NCI-H128 (cell line): ENCODE data around the gene CFDP1.

Experiments
- DNase-seq: peaks from one replicate; lab custom pipeline; 2025; ENCODE audit not compliant: unreplicated experiment; lab: John Stamatoyannopoulos, UW

CFDP1 gene

DNA sequence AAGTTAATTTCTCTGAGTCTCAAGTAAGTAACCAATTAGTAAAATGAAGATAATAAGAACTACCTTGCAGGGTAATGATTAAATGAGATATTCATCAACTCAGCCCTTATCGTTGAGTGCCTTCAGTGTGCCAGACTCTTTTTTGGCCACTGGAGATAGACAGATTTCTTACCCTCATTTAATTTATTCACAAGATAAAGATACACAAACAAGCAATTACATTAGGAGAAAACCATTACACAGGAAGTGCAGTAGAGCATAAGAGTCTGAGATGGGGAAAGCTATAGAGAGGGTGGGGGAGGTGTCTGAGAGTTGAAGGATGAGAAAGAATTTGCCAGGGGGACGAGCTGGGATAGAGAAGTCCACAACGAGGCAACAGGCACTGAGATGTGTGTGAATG lies 109.4 kb downstream of the CFDP1 start:
- DNase-seq: no peak

- DNase-seq: no peak
Measured at GRCh38 chr16:75323198-75323597, 110.1 kb downstream of the CFDP1 start.

DNA sequence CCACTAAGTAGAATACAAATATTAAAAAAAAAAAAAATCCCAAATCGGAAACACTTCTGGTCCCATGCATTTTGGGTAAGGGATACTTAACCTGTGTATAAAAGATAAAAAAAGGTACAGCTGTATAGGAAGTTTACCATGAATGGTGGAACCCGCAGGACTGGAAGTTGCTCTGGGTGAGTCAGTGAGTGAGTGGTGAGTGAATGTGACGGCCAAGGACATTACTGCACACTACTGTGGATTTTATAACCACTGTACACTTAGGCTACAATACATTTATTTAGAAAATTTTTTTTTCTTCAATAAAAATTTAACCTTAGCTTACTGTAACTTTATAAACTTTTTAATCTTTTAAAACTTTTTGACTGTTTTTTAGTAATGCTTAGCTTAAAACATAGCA lies 110.6 kb downstream of the CFDP1 start:
- DNase-seq: no peak

- no peak for DNase-seq
Measured at GRCh38 chr16:75320435-75320834, 112.9 kb downstream of the CFDP1 start.

DNA sequence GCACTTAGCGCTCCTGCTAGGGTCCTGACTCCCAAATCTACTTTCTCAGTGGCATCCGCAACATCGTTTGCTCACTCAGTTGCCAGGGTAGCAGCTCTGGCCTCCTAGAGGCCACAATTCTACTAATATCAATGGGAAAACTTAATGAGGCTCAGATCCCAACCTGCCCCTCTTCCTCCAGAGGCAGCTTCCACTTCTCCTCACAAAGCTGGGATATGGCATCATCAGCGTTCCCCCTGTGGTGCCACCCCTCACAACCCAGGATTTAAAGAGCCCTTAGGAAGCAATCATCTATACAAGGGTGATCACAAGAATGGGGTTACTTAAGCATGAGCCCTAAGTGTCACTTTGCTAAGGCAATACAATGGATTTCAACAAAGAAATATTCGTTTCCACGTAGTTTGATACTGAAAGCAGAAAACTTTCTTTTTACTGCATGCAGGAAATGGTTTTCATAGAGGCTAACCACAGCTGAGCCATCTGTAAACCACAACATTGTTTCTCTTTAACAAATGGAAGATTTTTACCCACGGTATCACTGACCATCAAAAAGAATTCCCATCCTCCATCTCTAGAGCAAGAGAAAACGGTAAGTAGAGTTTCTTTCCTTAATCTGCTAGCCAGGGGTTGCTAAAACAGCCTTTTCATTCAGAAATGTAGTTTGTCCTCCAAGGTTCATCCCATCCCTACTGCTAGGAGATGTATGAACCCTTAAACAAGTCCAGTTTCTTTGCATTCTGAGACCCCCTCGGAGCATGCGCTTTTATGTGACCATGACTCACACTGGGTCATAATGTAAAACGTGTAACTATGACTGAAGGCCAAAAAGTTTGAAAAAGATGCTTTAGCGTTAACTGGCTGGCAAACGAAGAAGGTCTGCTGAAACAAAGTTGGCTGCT lies 113.5 kb downstream of the CFDP1 start:
- no peak for DNase-seq

DNA sequence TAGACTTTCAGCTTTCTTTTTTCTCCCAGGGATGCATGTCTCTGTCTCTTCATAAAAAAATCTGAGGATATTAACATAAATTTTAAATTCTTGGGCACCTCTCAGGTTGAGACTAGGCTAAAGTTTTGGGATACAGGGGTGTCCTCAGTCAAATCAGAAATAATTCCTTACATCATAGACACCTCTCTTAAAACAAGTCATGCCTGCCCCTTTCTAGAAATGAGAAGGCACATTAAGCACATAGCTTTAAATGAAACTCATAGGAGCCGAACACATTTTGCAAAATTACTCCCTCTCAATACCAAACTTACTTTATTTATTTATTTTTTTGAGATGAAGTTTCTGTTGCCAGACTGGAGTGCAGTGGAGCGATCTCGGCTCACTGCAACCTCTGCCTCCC lies 114.6 kb downstream of the CFDP1 start:
- DNase-seq: no peak

GRCh38 chr16:75317532-75317931 lies 115.8 kb downstream of the CFDP1 start:
- no peak for DNase-seq

GRCh38 chr16:75317101-75317522 lies 116.2 kb downstream of the CFDP1 start:
- DNase-seq: no peak

DNA sequence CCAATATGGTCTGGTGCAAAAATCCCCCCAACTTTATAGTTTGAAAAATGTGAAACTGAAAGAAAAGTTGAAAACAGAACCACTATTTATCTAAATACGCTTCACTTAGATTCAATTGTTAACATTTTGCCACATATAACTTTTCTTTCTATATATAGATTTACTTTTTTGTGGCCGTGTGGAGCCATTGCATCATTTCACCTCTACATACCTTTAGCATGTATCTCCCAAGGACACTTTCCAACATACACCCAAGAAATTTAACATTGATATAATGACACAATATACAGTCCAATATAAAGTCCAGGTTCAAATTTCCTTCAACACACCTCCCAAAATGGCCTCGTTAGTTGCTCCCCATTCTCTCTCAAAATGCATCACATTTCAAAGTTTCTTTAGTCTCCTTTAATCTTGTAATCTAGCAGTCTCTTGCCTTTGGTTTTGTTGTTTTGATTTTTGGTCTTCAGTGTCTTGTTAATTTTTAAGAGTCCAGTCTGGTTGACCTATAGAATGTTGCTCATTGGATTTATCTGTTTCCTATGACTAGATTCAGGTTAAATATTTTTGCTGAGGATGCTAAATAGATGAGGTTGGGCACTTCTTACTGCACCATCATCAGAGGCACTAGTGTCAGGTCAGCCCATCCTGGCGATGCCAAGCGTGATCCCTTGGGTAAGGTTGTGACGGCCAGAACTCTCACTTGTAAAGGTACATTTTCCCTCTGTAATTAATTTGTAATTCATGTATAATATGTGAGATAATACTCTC lies 117.6 kb downstream of the CFDP1 start:
- DNase-seq: no peak

DNA sequence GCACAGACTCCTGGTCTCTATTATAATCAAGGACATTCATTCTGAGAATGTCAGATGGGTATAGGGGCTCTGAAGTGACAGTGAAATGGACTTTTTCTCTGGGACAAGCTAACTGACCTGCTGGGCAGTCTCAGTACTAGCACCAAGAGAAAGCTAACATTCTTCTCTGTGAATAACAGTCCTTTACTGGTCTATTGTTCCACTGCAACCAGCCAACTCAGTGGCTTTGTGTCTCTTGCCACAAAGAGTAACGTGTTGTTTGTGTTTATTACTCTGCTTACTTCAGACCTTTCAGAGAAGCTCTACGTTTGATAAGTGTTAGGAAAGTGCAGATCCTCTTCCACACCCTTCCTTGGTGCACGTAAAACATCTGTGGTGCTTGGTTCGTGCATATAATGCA lies 120.4 kb downstream of the CFDP1 start:
- DNase-seq: no peak

DNA sequence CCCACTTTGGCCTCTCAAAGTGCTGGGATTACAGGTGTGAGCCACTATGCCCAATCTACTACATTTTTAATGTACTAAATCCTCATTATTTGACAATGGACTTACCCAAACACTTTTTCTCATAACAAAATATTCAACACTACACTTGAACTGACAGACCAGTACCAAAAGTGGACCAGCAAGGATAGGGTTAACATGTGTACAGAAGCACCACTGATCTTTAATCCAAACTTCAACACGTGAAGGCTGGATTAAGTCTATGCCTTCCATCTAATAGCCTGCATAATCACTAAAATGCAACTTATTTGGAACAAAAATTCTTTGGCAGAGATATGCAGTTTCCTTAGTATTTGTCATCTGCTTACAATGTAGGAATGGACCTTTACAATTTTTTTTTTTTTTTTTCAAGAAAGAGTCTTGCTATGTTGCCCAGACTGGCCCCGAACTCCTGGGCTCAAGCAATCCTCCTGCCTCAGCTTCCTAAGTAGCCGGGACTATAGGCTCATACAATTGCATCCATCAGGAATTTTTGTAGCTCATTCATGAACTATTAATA lies 121.8 kb downstream of the CFDP1 start:
- DNase-seq: no peak

- no peak for DNase-seq
Measured at GRCh38 chr16:75310541-75310940, 122.8 kb downstream of the CFDP1 start.

DNA sequence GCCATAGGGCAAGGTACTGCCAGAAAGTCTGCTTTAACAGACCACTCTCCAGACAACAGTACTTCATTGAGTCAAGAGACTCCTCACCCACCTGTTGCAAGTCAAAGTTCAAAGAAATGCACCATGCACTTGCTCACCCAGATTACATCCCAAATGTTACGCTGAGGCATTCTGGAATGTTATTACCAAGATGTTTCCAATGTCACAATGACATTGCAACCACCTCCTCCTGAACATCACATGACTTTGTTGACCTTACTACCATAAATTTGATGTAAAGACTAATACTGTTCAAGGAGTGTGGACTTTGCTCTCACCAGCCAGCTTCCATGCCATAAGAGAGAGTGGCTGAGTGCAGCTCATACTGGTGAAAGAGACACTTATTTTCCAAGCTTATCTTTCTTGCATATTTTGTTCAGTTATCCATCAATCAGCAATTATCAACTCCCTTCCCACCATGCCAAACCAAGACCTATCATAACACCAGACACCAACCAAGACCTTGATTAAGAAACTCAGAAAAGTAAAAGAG lies 123.3 kb downstream of the CFDP1 start:
- DNase-seq: no peak

DNA sequence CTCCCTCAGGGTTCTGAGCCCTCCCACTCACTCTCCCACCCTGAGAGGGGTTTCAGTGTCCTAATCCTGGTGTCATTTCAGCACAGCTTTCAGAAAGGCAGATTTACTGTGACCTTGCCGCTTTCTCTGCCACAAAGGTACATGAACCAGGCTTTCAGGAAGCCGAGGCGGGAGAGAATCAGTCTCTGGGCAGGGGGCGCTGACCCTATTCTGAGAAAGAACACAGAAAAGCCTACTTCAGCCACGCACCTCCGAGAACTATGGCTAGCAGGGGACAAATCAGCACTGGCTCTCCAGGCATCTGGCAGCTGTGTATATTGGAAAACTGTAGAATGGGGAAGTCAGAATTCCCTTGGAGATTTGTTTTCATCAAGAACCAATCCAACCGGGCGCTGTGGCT lies 124.1 kb downstream of the CFDP1 start:
- no peak for DNase-seq

DNA sequence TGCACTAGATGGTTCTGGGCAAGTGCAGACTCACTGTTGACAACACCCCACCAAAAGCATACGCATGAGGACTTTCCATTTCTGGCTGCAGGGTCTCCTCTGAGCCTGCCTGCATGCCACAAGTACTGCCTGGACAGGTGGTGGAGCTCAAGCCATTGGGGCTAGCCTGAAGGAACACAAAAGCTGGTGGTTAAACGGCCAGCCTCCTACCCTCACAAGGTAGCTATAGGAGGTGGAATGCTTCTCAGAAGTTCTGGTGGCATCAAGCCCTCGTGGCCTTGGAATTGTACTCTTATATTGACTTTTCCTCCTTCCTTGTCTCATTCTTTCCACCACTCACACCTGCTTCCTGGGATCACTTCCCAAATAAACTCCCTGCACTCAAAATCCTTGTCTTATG lies 125.3 kb downstream of the CFDP1 start:
- DNase-seq: no peak

DNA sequence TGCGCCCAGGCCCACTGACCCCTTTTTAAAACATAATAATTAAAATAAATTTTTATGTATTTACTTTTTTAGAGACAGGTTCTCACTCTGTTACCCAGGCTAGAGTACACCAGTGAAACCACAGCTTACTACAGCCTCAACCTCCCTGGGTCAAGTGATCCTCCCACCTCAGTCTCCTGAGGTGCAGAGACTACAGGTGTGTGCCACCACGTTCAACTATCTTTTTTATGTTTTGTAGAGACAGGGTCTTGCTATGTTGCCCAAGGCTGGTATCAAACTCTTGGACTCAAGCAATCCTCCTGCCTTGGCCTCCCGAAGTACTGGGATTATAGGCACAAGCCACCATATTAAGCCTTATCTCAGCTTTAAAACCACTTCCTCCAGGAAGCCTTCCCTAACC lies 125.8 kb downstream of the CFDP1 start:
- no peak for DNase-seq

DNA sequence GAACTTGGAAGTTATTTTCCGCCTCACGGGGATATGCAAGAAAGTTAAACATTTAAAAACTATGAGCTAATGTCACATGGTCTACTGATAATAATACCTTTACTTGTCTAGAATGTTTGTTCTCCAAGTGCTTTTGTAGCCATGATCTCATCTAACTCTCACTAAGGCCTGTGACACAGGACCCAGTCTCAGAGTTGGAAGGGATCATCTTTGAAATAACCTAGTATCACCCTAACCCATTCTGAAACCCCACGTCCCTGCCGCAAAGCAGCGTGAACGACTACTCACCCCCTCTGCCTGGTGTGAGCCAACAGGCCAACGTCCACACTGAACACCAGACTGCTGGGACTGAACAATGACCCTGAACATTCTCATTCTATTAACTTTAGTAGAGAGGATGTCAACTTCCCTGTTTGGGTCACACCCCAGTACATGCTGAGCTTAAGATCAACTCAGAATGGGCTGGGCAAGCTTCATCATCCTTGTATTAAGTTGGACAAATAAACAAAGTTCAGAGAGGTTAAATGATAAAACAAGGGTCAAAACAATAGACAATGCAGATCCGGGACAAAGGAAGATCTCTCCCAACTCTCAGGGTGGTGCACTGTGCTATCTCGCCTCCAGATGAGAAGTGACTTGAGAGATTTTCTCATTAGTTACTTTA lies 127.1 kb downstream of the CFDP1 start:
- no peak for DNase-seq

DNA sequence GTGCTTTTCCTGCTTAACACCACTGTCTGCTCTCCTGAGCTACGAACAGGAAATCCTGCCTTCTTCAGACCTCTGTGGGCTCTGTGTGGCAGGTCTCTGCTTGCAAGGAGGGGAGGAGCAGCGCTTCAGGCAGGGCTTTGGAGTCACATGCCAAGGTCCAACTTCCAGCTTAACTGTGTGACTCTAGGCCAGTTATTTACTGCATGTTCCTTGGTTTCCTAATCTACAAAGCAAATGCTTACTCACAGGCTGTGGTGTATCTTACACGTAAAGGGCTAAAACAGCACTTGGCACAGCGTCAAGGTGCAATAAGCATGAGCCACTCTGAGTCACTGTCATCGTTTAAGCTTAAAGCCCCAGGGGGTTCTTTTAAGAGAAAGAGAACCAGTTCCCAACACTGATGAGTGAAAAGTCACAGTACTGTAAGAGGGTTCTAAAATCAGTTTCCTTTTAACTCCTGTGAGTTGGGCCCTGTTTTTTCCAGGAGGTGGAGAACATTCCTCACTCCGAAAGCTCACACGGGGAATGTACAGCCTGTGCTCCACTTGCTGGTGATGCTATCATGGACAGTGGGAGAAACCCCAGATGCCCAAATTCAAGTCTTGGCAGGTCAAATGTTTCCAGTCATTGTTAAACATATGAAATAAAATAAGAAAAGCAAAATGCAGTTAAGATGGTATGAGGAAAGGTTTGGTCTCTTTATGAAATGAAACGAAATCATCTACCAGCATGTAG lies 127.8 kb downstream of the CFDP1 start:
- DNase-seq: no peak

DNA sequence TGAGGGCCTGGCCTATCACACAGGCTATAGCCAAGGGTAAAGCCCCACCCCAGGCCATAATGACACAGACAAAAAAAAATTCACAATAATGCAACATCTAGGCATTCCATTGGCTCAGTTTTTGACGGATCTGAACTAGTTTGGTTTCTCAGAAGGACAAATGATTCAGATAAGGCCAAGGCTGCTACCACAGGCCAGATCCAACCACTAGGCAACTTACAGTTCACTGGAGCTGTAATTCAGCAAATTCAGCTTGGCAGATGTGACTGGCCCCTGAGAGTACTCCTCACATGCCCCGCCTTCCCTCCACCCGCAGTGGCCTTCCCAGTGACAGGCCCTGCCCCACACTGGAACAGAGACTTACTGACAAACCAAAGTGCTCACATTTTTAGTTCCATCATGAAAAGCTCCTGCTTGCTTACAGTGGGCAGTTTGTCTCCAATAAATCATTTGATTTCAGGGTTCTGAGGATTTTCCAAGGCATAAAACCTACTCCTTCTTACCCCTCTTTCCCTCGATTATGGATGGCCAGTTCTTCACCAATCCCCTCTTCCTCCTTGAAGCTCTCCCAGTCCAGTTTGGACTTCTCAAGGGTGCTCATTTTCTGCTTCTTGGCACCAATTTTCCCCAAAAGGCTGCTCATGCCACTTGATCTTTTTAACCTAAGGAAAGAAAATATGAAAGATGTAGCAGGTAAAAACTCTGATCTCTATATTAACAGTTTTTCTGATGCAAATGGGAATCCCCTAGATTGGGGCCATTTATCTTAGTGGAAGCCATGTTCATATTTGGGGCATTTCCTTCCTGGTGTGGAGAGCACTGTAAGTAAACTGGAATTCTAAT lies 128.6 kb downstream of the CFDP1 start:
- no peak for DNase-seq

GRCh38 chr16:75301804-75302203 lies 131.5 kb downstream of the CFDP1 start:
- DNase-seq: no peak
